ENCODE measurements around the gene MAST3. TPM values are rescaled to one million over a fixed set of nuclear protein-coding genes. Genes with fewer than 3 reads are reported as not detected.

MAST3 gene
- total RNA-seq, 1 donor from 2014 or later, result 9.6 TPM

- H3K27ac ChIP-seq, result no peak overlapping the region
These were observed 25.6 kb downstream of the MAST3 start for GRCh38 chr19:18122860-18123795.

GRCh38 chr19:18123819-18124218, 26.2 kb downstream of the MAST3 start:
- no peaks in the 10 kb centered on the region for H3K9me3 ChIP-seq
- H3K4me3 ChIP-seq, result no peak overlapping the region
- TF ChIP-seq POLR2AphosphoS5 (IDR thresholded peaks at IDR 0.05; ENCODE audit: insufficient read depth in 1 of 2, low read depth in 1 of 2) (no peak), POLR2A (IDR thresholded peaks at IDR 0.05) (no peak), CTCF (IDR thresholded peaks at IDR 0.05) (no peak)
- no peak for DNase-seq (ENCODE audit: extremely low spot score in 2 of 2)
- no peak overlapping the region for H3K27ac ChIP-seq
- intact Hi-C loops (cut with DNase I), result no loop called here
- H3K36me3 ChIP-seq, result peaks cover 0 to 5% of the 10 kb centered on the region in 2 donors
- H3K4me1 ChIP-seq, result peaks cover 4% of the 10 kb centered on the region
- no peaks in the 10 kb centered on the region for H3K27me3 ChIP-seq

More at GRCh38 chr19:18122860-18123795, 25.6 kb downstream of the MAST3 start:
- no peak for DNase-seq (ENCODE audit: extremely low spot score in 2 of 2)
- Histone ChIP-seq H3K36me3 (no peaks in the 10 kb centered on the region), H3K4me3 (no peak overlapping the region), H3K4me1 (peaks cover 11% of the 10 kb centered on the region), H3K27me3 (no peaks in the 10 kb centered on the region), H3K9me3 (no peaks in the 10 kb centered on the region)
- TF ChIP-seq CTCF (IDR thresholded peaks at IDR 0.05) (no peak), POLR2AphosphoS5 (IDR thresholded peaks at IDR 0.05; ENCODE audit: insufficient read depth in 1 of 2, low read depth in 1 of 2) (peak in 1 of 2 donors; percentile 51), POLR2A (IDR thresholded peaks at IDR 0.05) (no peak)
- intact Hi-C loops (cut with DNase I), result no loop called here

GRCh38 chr19:18126097-18126496, 28.5 kb downstream of the MAST3 start:
- H3K4me1 ChIP-seq, result no peaks in the 10 kb centered on the region
- H3K36me3 ChIP-seq, result peaks cover 0 to 10% of the 10 kb centered on the region in 2 donors
- no peak overlapping the region for H3K27ac ChIP-seq
- H3K9me3 ChIP-seq, result no peaks in the 10 kb centered on the region
- TF ChIP-seq POLR2A (IDR thresholded peaks at IDR 0.05) (no peak), POLR2AphosphoS5 (IDR thresholded peaks at IDR 0.05; ENCODE audit: insufficient read depth in 1 of 2, low read depth in 1 of 2) (no peak), CTCF (IDR thresholded peaks at IDR 0.05) (no peak)
- H3K27me3 ChIP-seq, result no peaks in the 10 kb centered on the region
- H3K4me3 ChIP-seq, result no peak overlapping the region
- intact Hi-C loops (cut with DNase I), result no loop called here
- DNase-seq (ENCODE audit: extremely low spot score in 2 of 2), result no peak

GRCh38 chr19:18128044-18128443, 30.5 kb downstream of the MAST3 start:
- TF ChIP-seq CTCF (IDR thresholded peaks at IDR 0.05), result no peak
- no peak for TF ChIP-seq POLR2AphosphoS5 (IDR thresholded peaks at IDR 0.05; ENCODE audit: insufficient read depth in 1 of 2, low read depth in 1 of 2)
- no peak for TF ChIP-seq POLR2A (IDR thresholded peaks at IDR 0.05)
- Histone ChIP-seq H3K4me1 (no peaks in the 10 kb centered on the region), H3K27ac (no peak overlapping the region), H3K27me3 (no peaks in the 10 kb centered on the region), H3K9me3 (no peaks in the 10 kb centered on the region), H3K4me3 (no peak overlapping the region), H3K36me3 (peaks cover 0 to 18% of the 10 kb centered on the region in 2 donors)
- intact Hi-C loops (cut with DNase I), result no loop called here
- DNase-seq (ENCODE audit: extremely low spot score in 2 of 2), result no peak

- no peak overlapping the region for H3K27ac ChIP-seq
- H3K4me3 ChIP-seq, result no peak overlapping the region
- intact Hi-C loops (cut with DNase I), result no loop called here
- no peaks in the 10 kb centered on the region for H3K9me3 ChIP-seq
- TF ChIP-seq POLR2AphosphoS5 (IDR thresholded peaks at IDR 0.05; ENCODE audit: insufficient read depth in 1 of 2, low read depth in 1 of 2) (no peak), CTCF (IDR thresholded peaks at IDR 0.05) (no peak), POLR2A (IDR thresholded peaks at IDR 0.05) (no peak)
- H3K27me3 ChIP-seq, result no peaks in the 10 kb centered on the region
- no peaks in the 10 kb centered on the region for H3K4me1 ChIP-seq
- peaks cover 0 to 21% of the 10 kb centered on the region in 2 donors for H3K36me3 ChIP-seq
- DNase-seq (ENCODE audit: extremely low spot score in 2 of 2), result no peak
These were observed 31.2 kb downstream of the MAST3 start for GRCh38 chr19:18128805-18129204.

All from vagina (tissue), 2 donors.